ENCODE measurements around the gene SLC9A7. TPM values are rescaled to one million over a fixed set of nuclear protein-coding genes. Genes with fewer than 3 reads are reported as not detected.

Gene SLC9A7
- total and polyA plus RNA-seq, 2 of the 13 experiments (the other 11 are each of a cell fraction or from before 2014, with no cell fraction given): 5.8 to 7.2 TPM

DNA sequence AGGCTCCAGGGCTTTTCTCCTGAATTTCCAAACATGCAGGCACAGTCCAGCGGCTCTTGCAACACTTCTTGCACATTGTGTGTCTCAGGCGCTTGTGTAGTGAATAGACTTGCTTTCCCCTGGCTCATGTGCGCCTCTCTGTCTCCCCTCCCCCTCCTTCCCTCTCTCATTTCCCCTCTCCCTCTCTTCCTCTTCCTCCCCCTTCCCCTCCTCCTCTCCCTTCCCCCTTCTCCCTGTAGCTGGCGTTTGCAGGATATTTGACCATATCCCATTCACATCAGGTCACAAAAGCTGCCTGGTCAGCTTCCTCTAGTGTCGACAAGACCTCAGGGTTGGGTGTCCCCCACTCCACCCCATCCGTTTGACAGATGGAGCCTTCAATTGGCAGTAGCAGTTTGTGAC lies 182.9 kb downstream of the SLC9A7 start (continued):
- TF ChIP-seq MZF1 (CRISPR knock-in tag; IDR thresholded peaks at IDR 0.05; ENCODE audit: borderline replicate concordance): no peak
- no peak for TF ChIP-seq ZNF510 (CRISPR knock-in tag; IDR thresholded peaks at IDR 0.05; ENCODE audit: low read depth)
- TF ChIP-seq TBP (CRISPR knock-in tag; IDR thresholded peaks at IDR 0.05): no peak
- no peak for TF ChIP-seq ZFY (CRISPR knock-in tag; IDR thresholded peaks at IDR 0.05)
- TF ChIP-seq CEBPG (CRISPR knock-in tag; IDR thresholded peaks at IDR 0.05): 0 out of 2 replicates have a peak, but pooled peaks have one; percentile 38
- no peak for TF ChIP-seq RCOR2 (CRISPR knock-in tag; IDR thresholded peaks at IDR 0.05)
- no peak for TF ChIP-seq MXI1 (IDR thresholded peaks at IDR 0.05; ENCODE audit: borderline replicate concordance, low read depth, low read length)
- TF ChIP-seq ZNF431 (CRISPR knock-in tag; IDR thresholded peaks at IDR 0.05; ENCODE audit: borderline replicate concordance, low read depth): no peak
- no peak for TF ChIP-seq PLRG1 (conservative IDR thresholded peaks at IDR 0.05)
- TF ChIP-seq, protein P1, sequence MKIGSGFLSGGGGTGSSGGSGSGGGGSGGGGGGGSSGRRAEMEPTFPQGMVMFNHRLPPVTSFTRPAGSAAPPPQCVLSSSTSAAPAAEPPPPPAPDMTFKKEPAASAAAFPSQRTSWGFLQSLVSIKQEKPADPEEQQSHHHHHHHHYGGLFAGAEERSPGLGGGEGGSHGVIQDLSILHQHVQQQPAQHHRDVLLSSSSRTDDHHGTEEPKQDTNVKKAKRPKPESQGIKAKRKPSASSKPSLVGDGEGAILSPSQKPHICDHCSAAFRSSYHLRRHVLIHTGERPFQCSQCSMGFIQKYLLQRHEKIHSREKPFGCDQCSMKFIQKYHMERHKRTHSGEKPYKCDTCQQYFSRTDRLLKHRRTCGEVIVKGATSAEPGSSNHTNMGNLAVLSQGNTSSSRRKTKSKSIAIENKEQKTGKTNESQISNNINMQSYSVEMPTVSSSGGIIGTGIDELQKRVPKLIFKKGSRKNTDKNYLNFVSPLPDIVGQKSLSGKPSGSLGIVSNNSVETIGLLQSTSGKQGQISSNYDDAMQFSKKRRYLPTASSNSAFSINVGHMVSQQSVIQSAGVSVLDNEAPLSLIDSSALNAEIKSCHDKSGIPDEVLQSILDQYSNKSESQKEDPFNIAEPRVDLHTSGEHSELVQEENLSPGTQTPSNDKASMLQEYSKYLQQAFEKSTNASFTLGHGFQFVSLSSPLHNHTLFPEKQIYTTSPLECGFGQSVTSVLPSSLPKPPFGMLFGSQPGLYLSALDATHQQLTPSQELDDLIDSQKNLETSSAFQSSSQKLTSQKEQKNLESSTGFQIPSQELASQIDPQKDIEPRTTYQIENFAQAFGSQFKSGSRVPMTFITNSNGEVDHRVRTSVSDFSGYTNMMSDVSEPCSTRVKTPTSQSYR (CRISPR knock-in tag; IDR thresholded peaks at IDR 0.05; ENCODE audit: borderline replicate concordance): peak; percentile 68
- peak; percentile 43 for TF ChIP-seq HNRNPK (IDR thresholded peaks at IDR 0.05; ENCODE audit: low read depth, low read length, poor library complexity, severe bottlenecking)
- TF ChIP-seq, protein P2, sequence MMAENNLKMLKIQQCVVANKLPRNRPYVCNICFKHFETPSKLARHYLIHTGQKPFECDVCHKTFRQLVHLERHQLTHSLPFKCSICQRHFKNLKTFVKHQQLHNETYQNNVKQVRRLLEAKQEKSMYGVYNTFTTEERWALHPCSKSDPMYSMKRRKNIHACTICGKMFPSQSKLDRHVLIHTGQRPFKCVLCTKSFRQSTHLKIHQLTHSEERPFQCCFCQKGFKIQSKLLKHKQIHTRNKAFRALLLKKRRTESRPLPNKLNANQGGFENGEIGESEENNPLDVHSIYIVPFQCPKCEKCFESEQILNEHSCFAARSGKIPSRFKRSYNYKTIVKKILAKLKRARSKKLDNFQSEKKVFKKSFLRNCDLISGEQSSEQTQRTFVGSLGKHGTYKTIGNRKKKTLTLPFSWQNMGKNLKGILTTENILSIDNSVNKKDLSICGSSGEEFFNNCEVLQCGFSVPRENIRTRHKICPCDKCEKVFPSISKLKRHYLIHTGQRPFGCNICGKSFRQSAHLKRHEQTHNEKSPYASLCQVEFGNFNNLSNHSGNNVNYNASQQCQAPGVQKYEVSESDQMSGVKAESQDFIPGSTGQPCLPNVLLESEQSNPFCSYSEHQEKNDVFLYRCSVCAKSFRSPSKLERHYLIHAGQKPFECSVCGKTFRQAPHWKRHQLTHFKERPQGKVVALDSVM (CRISPR knock-in tag; IDR thresholded peaks at IDR 0.05): no peak
- TF ChIP-seq SAP130 (CRISPR knock-in tag; IDR thresholded peaks at IDR 0.05; ENCODE audit: low read depth): peak; percentile 51
- no peak for TF ChIP-seq ZNF292 (CRISPR knock-in tag; IDR thresholded peaks at IDR 0.05; ENCODE audit: borderline replicate concordance, low read depth)
- no peak for TF ChIP-seq TP53 (CRISPR knock-in tag; conservative IDR thresholded peaks at IDR 0.05)
- no peak for TF ChIP-seq NFATC3 (CRISPR knock-in tag; IDR thresholded peaks at IDR 0.05)
- TF ChIP-seq CREM (IDR thresholded peaks at IDR 0.05): no peak
- no peak for TF ChIP-seq CREM (CRISPR knock-in tag; IDR thresholded peaks at IDR 0.05)
- TF ChIP-seq ZNF530 (CRISPR knock-in tag; IDR thresholded peaks at IDR 0.05; ENCODE audit: low read depth): no peak

All from HepG2 (cell line).